Large intestine (tissue), 3 donors: Measurements from ENCODE around the gene TSPAN14. TPM values are rescaled to one million over a fixed set of nuclear protein-coding genes. Genes with fewer than 3 reads are reported as not detected.
A peak's percentile ranks its signal among the peaks of the same experiment; 100 is the strongest.

Experiments used
- DNase-seq, 2 donors: peaks; one replicate each; pipeline versions ENCODE4 v3.0.0 to v3.0.0-alpha.2; 2013
- H3K27ac ChIP-seq: one replicate; pipeline ENCODE4 v1.5.1; 2013; ENCODE audit warnings: low read length
- H3K27me3 ChIP-seq: 2 replicates; pipeline ENCODE4 v1.6.1; 2013; ENCODE audit warnings: low read length; ENCODE audit not compliant: control insufficient read depth, insufficient read depth
- H3K36me3 ChIP-seq: 2 replicates; pipeline ENCODE4 v1.6.1; 2013; ENCODE audit warnings: low read length; ENCODE audit not compliant: control insufficient read depth, insufficient read depth
- H3K4me1 ChIP-seq: one replicate; pipeline ENCODE4 v1.6.1; 2013; ENCODE audit warnings: low read length; ENCODE audit not compliant: control insufficient read depth, insufficient read depth
- H3K4me3 ChIP-seq: one replicate; pipeline ENCODE4 v1.5.1; 2013; ENCODE audit warnings: low read length
- H3K9me3 ChIP-seq: one replicate; pipeline ENCODE4 v1.6.1; 2013; ENCODE audit warnings: mild to moderate bottlenecking, low read depth, low read length, moderate library complexity; ENCODE audit not compliant: control insufficient read depth
- WGBS: methylation state at CpG from one replicate; pipeline ENCODE4 v1.1.5; 2013; ENCODE audit warnings: low lambda C conversion rate; ENCODE audit not compliant: insufficient coverage; 5-methylcytosine and 5-hydroxymethylcytosine counted together
- polyA plus RNA-seq: library from polyadenylated mRNA; unstranded; fragments of 120-200 nt; gene quantifications from one replicate; pipeline ENCODE4 v1.2.1, GENCODE V29; 2013

TSPAN14 gene
- polyA plus RNA-seq, 1 donor: 64.7 TPM

GRCh38 chr10:80488539-80489066 is 34.5 kb downstream of the TSPAN14 start:
- Histone ChIP-seq H3K4me1 (no peaks in the 10 kb centered on the region), H3K27ac (no peak overlapping the region), H3K36me3 (peaks cover 34% of the 10 kb centered on the region), H3K27me3 (no peaks in the 10 kb centered on the region), H3K9me3 (no peaks in the 10 kb centered on the region), H3K4me3 (no peak overlapping the region)
- WGBS: 92% methylated on average over 2 of the region's 6 CpGs
- no peak for DNase-seq

GRCh38 chr10:80489371-80490112 is 35.4 kb downstream of the TSPAN14 start:
- no peaks in the 10 kb centered on the region for H3K9me3 ChIP-seq
- no CpG with 5 or more reads among the region's 2 CpGs for WGBS
- H3K27ac ChIP-seq: no peak overlapping the region
- DNase-seq: no peak
- H3K4me1 ChIP-seq: no peaks in the 10 kb centered on the region
- H3K4me3 ChIP-seq: no peak overlapping the region
- H3K36me3 ChIP-seq: peaks cover 39% of the 10 kb centered on the region
- no peaks in the 10 kb centered on the region for H3K27me3 ChIP-seq

GRCh38 chr10:80491251-80492102 is 37.4 kb downstream of the TSPAN14 start:
- peaks cover 39% of the 10 kb centered on the region for H3K36me3 ChIP-seq
- H3K9me3 ChIP-seq: peaks cover 3% of the 10 kb centered on the region
- DNase-seq: no peak
- no peaks in the 10 kb centered on the region for H3K27me3 ChIP-seq
- peaks cover 5% of the 10 kb centered on the region for H3K4me1 ChIP-seq
- WGBS: no CpG with 5 or more reads among the region's 7 CpGs
- H3K27ac ChIP-seq: no peak overlapping the region
- no peak overlapping the region for H3K4me3 ChIP-seq

DNA sequence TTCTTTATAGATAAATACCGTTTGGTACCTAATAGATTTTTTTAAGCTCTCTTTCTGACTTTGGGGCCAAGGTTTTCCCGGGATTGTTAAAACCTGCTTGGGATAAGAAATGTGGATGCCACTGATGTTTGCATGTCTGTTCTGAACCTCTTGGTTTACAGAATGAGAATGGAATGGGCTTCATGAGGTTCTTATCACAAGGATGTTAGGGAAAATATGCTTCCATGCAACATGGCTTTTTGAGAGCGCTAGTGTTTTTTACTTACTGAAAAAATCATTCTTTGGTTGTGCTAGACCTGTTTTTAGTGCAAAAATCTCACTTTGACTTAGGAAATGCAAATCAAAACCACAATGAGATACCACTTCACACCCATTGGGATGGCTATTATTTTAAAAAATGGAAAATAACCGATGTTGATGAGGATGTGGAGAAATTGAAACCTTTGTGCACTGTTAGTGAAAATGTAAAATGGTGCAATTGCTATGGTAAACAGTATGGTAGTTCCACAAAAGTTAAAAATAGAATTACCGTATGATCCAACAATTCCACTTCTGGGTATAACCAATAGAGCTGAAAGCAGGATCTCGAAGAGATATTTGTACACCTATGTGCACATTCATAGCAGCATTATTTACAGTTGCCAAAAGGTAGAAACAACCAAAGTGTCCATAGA is 38.9 kb downstream of the TSPAN14 start:
- Histone ChIP-seq H3K4me3 (no peak overlapping the region), H3K9me3 (peaks cover 4% of the 10 kb centered on the region), H3K27me3 (no peaks in the 10 kb centered on the region), H3K36me3 (peaks cover 39% of the 10 kb centered on the region), H3K27ac (no peak overlapping the region), H3K4me1 (peaks cover 12% of the 10 kb centered on the region)
- DNase-seq: no peak
- 95% methylated on average over 4 of the region's 6 CpGs for WGBS

GRCh38 chr10:80493522-80494051 is 39.5 kb downstream of the TSPAN14 start:
- 60% methylated on average over 1 of the region's 4 CpGs for WGBS
- DNase-seq: peak in 1 of 2 donors; percentile 38
- no peak overlapping the region for H3K27ac ChIP-seq

DNA sequence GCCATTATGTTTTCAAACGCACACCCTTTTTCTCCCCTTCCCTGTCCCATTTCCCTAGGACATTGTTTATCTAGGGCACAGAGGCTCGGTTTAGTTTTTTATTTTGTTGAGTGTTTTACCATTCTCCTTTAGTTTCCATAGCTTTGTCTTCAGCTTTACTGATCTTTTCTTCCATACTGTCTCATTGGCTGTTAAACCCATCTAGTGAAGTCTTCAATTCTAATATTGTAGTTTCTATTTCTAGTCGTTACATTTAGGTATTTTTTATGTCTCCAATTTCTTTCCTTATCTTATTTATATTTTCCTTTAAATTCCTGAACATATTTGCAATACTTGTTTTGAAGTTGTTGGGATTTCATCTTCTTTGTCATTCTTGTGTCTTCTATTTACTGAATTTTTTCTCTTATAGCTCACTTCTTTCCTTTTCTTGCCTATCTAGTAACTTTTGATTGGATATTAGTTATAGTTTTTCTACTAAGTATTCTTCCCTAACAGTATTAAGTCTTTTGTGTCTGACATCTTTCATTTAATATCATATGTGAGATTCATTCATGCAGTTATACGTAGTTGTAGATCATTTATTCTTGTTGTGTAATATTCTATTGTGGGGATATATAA is 42.6 kb downstream of the TSPAN14 start:
- no peak for DNase-seq
- WGBS: 100% methylated on average over 4 of the region's 4 CpGs
- H3K4me3 ChIP-seq: no peak overlapping the region
- peaks cover 4% of the 10 kb centered on the region for H3K9me3 ChIP-seq
- H3K4me1 ChIP-seq: peaks cover 48% of the 10 kb centered on the region
- H3K36me3 ChIP-seq: peaks cover 16% of the 10 kb centered on the region
- peak overlapping the region; percentile 87 for H3K27ac ChIP-seq
- H3K27me3 ChIP-seq: no peaks in the 10 kb centered on the region

More at GRCh38 chr10:80493522-80494051, 39.5 kb downstream of the TSPAN14 start:
- Histone ChIP-seq H3K4me1 (peaks cover 18% of the 10 kb centered on the region), H3K27me3 (no peaks in the 10 kb centered on the region), H3K4me3 (no peak overlapping the region), H3K36me3 (peaks cover 39% of the 10 kb centered on the region), H3K9me3 (peaks cover 4% of the 10 kb centered on the region)

DNA sequence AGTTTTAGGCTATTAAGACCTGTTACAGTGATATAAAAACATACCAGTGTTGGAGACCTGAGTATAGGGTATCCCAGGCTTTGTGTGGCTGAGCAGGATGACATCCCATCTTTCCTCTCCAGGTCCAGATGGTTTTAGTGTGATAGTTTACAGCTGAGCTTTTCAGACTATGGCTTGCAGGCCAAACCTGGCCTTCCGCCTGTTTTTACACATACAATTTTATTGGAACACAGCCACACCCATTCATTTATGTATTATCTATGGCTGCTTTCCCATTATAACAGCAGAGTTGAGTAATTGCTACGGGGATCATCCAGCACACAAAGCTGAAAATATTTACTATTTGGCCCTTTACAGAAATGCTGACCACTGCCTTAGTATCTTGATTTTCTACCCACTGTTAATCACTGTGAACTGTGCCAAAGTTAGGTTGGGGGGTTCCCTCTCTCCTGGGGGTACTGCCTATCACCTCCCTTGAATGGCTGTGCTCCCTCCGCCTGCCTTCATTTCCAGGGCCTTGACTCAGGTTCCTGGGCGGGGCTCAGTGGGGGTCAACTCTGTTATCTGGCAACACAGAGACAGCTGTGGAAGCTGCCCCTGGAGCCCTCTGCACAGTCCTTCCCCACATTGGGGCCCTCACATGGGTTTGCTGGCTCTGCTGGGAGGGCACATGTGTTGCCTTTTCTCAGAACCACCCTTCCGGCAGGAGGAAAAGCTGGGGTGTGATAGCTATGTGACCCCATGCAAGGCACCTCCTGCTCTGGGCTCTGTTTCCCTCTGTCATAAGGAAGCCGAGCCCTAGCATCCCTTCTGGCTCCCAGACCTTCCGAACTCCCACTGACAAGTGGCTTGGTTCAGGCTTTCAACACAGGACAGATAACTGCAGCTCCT is 43.3 kb downstream of the TSPAN14 start:
- WGBS: no CpG with 5 or more reads among the region's 7 CpGs
- peak in 1 of 2 donors; percentile 65 for DNase-seq
- H3K4me3 ChIP-seq: no peak overlapping the region
- no peaks in the 10 kb centered on the region for H3K27me3 ChIP-seq
- H3K9me3 ChIP-seq: peaks cover 4% of the 10 kb centered on the region
- H3K36me3 ChIP-seq: peaks cover 13% of the 10 kb centered on the region
- H3K27ac ChIP-seq: peak overlapping the region; percentile 87
- H3K4me1 ChIP-seq: peaks cover 55% of the 10 kb centered on the region

GRCh38 chr10:80498078-80498832 is 44.1 kb downstream of the TSPAN14 start:
- peaks cover 63% of the 10 kb centered on the region for H3K4me1 ChIP-seq
- no peak for DNase-seq
- WGBS: no CpG with 5 or more reads among the region's 8 CpGs

More at GRCh38 chr10:80498078-80498832, 44.1 kb downstream of the TSPAN14 start:
- H3K27ac ChIP-seq: peak overlapping the region; percentile 87
- H3K36me3 ChIP-seq: peaks cover 11% of the 10 kb centered on the region
- H3K4me3 ChIP-seq: no peak overlapping the region
- H3K9me3 ChIP-seq: peaks cover 4% of the 10 kb centered on the region
- H3K27me3 ChIP-seq: no peaks in the 10 kb centered on the region
